RWPE2 (cell line): ENCODE data around the gene MFGE8.
"Not testable (repeated sequence)": the region's sequence is repeated elsewhere in the genome, so short reads cannot be mapped to it uniquely, and the experiment has no call there.

ENCODE experiments used
- ATAC-seq: fragments of 200-7000 bp; cut with Tn5 transposase; 3 replicates; pipeline ENCODE4 v1.9.1; 2021; ENCODE audit warnings: low read depth
- DNase-seq: peaks from one replicate; pipeline ENCODE4 v3.0.0-alpha.2; 2020; ENCODE audit warnings: low spot score
- H3K27ac ChIP-seq: fragments of 450-650 bp; 2 replicates; pipeline ENCODE4 v1.5.1; 2017; ENCODE audit warnings: mild to moderate bottlenecking; ENCODE audit not compliant: poor library complexity, severe bottlenecking
- H3K27me3 ChIP-seq: fragments of 250-450 bp; sonication (Bioruptor Pico); 2 replicates; pipeline ENCODE4 v1.5.1; 2021; ENCODE audit warnings: mild to moderate bottlenecking, moderate library complexity; ENCODE audit not compliant: insufficient read depth, poor library complexity, severe bottlenecking
- H3K36me3 ChIP-seq: fragments of 250-450 bp; sonication (Bioruptor Pico); 2 replicates; pipeline ENCODE4 v1.5.1; 2020; ENCODE audit warnings: low read depth, mild to moderate bottlenecking, moderate library complexity
- H3K4me1 ChIP-seq: fragments of 250-450 bp; sonication (Bioruptor Pico); 2 replicates; pipeline ENCODE4 v1.5.1; 2021; ENCODE audit warnings: mild to moderate bottlenecking, moderate library complexity; ENCODE audit not compliant: insufficient read depth, poor library complexity, severe bottlenecking
- H3K4me3 ChIP-seq: fragments of 250-450 bp; sonication (Bioruptor Pico); 2 replicates; pipeline ENCODE4 v1.5.1; 2021; ENCODE audit warnings: mild to moderate bottlenecking, moderate library complexity; ENCODE audit not compliant: severe bottlenecking
- H3K9me3 ChIP-seq: fragments of 250-450 bp; sonication (Bioruptor Pico); 2 replicates; pipeline ENCODE4 v1.5.1; 2021; ENCODE audit warnings: mild to moderate bottlenecking, moderate library complexity; ENCODE audit not compliant: severe bottlenecking
- CTCF ChIP-seq: fragments of 450-650 bp; IDR thresholded peaks from one replicate; pipeline ENCODE4 v1.5.1; 2017; ENCODE audit warnings: mild to moderate bottlenecking, moderate library complexity; ENCODE audit not compliant: poor library complexity, severe bottlenecking

The MFGE8 gene

GRCh38 chr15:88939486-88939806 is 26.3 kb upstream of the MFGE8 start:
- Histone ChIP-seq H3K27me3 (no peaks in the 10 kb centered on the region), H3K9me3 (no peaks in the 10 kb centered on the region), H3K4me3 (no peak overlapping the region), H3K4me1 (no peaks in the 10 kb centered on the region), H3K36me3 (no peaks in the 10 kb centered on the region), H3K27ac (no peak overlapping the region)
- TF ChIP-seq CTCF, result no peak
- ATAC-seq, result no peak
- DNase-seq, result no peak

- no peak overlapping the region for H3K27ac ChIP-seq
- no peak for TF ChIP-seq CTCF
- no peak for DNase-seq
These were observed 25.8 kb upstream of the MFGE8 start for GRCh38 chr15:88938802-88939485.

GRCh38 chr15:88934449-88934848 is 21.3 kb upstream of the MFGE8 start:
- H3K27me3 ChIP-seq, H3K36me3 ChIP-seq, H3K4me3 ChIP-seq, H3K9me3 ChIP-seq, DNase-seq, H3K27ac ChIP-seq, ATAC-seq, H3K4me1 ChIP-seq: not testable (repeated sequence)

More at GRCh38 chr15:88938802-88939485, 25.8 kb upstream of the MFGE8 start:
- no peaks in the 10 kb centered on the region for H3K36me3 ChIP-seq
- no peak overlapping the region for H3K4me3 ChIP-seq
- no peaks in the 10 kb centered on the region for H3K27me3 ChIP-seq
- H3K4me1 ChIP-seq, result no peaks in the 10 kb centered on the region
- no peak for ATAC-seq
- H3K9me3 ChIP-seq, result no peaks in the 10 kb centered on the region

GRCh38 chr15:88932875-88933330 is 19.7 kb upstream of the MFGE8 start:
- Histone ChIP-seq H3K27ac (no peak overlapping the region), H3K9me3 (no peaks in the 10 kb centered on the region), H3K4me1 (no peaks in the 10 kb centered on the region), H3K27me3 (no peaks in the 10 kb centered on the region), H3K4me3 (no peak overlapping the region), H3K36me3 (no peaks in the 10 kb centered on the region)
- DNase-seq (no peak), ATAC-seq (no peak)
- no peak for TF ChIP-seq CTCF

- Histone ChIP-seq H3K4me3 (no peak overlapping the region), H3K4me1 (no peaks in the 10 kb centered on the region), H3K9me3 (no peaks in the 10 kb centered on the region), H3K27me3 (no peaks in the 10 kb centered on the region), H3K27ac (no peak overlapping the region), H3K36me3 (no peaks in the 10 kb centered on the region)
- no peak for TF ChIP-seq CTCF
- DNase-seq (no peak), ATAC-seq (peak; percentile 36; the same call in 2 of the 3 replicates)
These were observed 19.2 kb upstream of the MFGE8 start for GRCh38 chr15:88932271-88932874.
